HG03521 (cell line): ENCODE results near the gene GOLPH3.
A peak's percentile ranks its signal among the peaks of the same experiment; 100 is the strongest.
"Not testable (repeated sequence)": the region's sequence is repeated elsewhere in the genome, so short reads cannot be mapped to it uniquely, and the experiment has no call there.

Experiments used
- ATAC-seq: cut with Tn5 transposase; IDR thresholded peaks from one replicate; pipeline ENCODE4 v1.9.1; 2021; ENCODE audit warnings: mild to moderate bottlenecking, moderate library complexity; ENCODE audit not compliant: unreplicated experiment

The GOLPH3 gene

DNA sequence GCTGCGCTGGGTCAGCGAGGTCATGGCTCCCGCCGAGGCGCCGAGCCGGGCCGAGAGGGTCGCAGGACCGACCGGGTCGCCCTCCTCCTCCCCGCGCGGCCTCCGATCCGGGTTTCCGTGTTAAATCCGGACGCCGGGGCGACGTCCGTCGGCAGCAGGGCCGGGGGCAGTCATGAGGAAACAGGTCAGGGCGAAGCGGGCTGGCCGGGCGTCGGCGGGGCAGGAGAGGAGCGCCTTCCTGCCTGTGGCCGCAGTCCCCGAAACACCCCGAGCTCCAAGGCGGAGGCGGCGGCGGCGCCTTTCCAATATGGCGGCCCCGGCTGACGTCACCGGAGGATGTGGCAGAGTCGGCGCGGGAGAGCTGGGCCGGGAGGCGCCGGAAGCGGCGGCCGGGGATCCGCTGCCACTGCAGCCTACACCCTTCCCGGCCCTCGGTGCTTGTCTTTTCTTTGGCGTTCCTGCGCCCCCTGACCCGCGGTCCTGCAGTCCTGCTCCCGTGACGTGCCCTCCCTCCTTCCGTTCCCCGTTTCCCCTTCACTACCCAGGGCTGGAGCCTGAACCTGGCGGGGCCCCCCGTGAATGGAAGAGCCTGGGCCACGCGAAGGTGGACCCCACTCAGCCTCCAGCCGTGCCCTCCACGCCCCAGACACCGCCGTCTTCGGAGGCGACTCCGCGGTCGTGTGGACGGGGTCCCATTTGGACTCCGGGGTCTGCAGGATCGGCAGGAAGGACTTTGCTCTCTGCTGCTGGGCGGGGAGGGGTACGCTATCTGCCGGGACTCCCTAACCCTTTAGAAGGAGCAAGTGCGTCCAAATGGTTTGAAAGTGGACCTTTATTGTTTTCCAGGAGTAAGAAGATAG is at the start of gene GOLPH3:
Gene GOLPH3, minus strand, starts transcription at position 309 of the 860 bp plus-strand sequence. Its CDS starts 285 bp downstream, at position 24.
- peak; percentile 81 for ATAC-seq

DNA sequence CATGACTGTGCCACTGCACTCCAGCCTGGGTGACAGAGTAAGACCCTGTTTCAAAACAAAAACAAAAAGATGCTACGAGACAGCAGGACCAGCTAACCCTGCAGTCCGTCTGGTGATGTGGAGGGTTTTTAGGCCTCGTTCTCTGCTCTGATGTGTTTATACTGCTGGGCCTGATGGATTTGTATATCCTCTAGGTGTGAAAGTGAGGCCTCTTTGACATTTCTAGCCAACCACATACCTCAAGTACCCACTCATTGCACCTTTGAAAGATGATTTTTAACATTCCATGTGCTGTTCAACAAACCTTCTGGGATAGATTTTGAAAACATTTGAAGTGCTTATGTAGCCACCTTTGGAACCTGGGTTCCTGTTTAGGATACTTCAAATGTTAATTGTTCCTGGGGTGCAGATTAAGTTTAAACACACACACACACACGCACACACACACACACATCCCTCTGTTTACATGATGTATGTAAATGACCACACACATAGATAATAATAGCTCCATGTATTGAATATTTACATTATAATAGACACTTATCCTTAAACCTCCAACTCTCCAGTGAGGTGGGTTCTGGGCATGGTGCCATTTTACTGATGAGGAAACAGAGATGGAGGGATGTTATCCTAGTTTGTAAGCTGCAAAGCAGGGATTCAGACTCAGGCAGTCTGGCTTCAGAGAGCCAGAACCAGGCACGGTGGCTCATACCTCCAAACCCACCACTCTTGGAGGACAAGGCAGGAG is 48.8 kb upstream of the GOLPH3 start:
- ATAC-seq = no peak

GRCh38 chr5:32217886-32218396 is 43.8 kb upstream of the GOLPH3 start:
- no peak for ATAC-seq

- not testable (repeated sequence) for ATAC-seq
These were observed 40.2 kb upstream of the GOLPH3 start for GRCh38 chr5:32214344-32214743.

- ATAC-seq = no peak
These were observed 36.0 kb upstream of the GOLPH3 start for GRCh38 chr5:32210151-32210550.

DNA sequence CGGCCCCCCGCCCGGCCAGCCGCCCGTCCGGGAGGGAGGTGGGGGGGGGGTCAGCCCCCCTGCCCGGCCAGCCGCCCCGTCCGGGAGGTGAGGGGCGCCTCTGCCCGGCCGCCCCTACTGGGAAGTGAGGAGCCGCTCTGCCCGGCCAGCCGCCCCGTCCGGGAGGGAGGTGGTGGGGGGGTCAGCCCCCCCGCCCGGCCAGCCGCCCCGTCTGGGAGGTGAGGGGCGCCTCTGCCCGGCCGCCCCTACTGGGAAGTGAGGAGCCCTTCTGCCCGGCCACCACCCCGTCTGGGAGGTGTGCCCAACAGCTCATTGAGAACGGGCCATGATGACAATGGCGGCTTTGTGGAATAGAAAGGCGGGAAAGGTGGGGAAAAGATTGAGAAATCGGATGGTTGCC is 34.7 kb upstream of the GOLPH3 start:
- not testable (repeated sequence) for ATAC-seq

GRCh38 chr5:32207355-32207634 is 33.2 kb upstream of the GOLPH3 start:
- ATAC-seq = no peak

GRCh38 chr5:32206509-32207354 is 32.6 kb upstream of the GOLPH3 start:
- ATAC-seq = no peak

DNA sequence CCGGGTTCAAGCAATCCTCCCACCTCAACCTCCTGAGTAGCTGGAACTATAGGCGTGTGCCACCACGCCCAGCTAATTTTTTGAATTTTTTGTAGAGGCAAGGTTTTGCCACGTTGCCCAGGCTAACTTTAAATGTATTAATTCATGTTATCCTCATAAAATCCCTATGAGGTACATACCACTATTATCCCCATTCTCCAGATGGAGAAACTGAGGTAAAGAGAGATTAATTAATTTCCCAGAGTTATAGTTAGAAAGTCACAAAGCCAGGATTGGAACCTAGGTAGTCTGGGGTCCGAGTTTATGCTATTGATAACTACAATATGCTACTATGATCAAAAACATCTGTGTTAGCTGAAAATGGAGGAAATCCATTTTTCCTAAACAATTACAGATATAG is 31.9 kb upstream of the GOLPH3 start:
- no peak for ATAC-seq

- no peak for ATAC-seq
These were observed 28.3 kb upstream of the GOLPH3 start for GRCh38 chr5:32202394-32202793.

DNA sequence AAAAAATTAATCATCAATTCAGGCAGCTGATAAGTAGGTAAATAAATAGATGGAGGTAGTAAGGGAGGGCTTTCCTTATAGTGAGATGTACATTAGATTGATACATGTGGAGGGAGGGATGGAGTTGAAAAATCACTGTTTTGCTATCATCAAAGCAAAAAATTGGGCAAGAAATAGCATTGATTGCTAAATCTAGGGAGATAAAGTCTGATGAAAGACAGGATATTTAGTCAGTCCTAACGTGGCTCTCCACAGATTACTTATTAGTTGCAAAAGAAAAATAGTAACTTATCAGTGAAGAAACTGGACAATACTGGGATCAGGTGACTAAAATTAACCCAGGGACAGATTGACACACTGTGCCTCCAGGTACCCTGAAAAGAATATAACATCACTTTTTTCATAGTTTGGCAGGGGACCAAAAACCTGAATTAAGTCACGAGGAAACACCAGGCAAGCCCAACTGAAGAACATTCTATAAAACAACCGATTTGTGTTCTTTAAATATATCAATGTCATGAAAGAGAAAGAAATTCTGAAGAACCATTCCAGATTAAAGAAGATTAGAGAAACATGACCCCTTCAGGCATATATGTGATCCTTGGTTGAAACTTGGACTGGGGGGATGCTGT is 27.1 kb upstream of the GOLPH3 start:
- ATAC-seq = no peak

DNA sequence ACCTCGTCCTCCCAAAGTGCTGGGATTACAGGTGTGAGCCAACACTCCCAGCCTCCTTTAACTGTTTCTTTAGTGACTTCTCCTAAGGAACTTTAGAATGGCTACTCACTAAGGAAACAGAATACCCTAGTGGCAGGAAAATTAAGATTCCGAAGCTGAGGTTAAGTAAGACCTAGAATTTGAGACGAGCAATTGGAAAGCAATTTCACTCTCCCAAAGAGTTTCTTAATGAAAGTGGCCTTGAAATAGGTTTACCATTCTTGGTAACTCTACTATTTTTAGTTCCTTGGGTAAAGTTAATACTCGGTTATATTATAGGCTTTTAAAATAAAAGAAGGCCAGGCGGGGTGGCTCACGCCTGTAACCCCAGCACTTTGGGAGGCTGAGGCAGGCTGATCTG is 22.9 kb upstream of the GOLPH3 start:
- no peak for ATAC-seq

GRCh38 chr5:32195265-32195664 is 21.1 kb upstream of the GOLPH3 start:
- no peak for ATAC-seq

DNA sequence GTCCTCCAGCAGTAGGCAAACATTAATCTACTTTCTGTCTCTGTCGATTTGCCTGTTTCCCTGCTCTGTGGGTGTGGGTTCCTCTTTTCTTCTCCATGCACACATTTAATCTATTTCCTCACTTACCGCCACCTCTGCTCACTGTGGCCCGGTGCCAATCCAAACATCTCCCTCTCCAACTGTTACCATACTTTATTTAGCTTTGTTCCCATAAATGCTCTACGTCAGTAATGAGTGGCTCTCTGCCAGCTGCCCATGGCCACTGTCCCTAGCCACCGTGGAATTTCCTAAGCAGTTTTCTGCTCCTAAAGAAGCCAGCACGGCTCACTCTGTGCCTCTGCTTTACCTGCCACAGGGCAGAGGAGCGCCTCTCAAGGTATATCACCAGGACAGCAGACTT is 19.5 kb upstream of the GOLPH3 start:
- ATAC-seq = no peak

- no peak for ATAC-seq
These were observed 16.0 kb upstream of the GOLPH3 start for GRCh38 chr5:32190095-32190494.

DNA sequence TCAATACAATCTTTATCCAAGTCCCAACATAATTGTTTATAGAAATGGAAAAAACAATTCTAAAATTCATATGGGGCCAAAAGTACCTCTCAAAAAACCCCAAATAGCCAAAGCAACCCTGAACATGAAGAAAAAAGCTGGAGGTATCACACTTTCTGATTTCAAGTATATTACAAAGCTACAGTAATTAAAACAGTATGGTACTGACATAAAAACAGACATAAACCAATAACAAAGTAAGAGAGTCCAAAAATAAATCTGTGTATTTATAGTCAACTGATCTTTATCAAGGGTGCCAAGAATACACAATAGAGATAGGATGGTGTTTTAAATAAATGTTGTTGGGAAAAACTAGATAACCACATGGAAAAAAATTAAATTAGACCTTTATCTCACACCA is 13.6 kb upstream of the GOLPH3 start:
- no peak for ATAC-seq

DNA sequence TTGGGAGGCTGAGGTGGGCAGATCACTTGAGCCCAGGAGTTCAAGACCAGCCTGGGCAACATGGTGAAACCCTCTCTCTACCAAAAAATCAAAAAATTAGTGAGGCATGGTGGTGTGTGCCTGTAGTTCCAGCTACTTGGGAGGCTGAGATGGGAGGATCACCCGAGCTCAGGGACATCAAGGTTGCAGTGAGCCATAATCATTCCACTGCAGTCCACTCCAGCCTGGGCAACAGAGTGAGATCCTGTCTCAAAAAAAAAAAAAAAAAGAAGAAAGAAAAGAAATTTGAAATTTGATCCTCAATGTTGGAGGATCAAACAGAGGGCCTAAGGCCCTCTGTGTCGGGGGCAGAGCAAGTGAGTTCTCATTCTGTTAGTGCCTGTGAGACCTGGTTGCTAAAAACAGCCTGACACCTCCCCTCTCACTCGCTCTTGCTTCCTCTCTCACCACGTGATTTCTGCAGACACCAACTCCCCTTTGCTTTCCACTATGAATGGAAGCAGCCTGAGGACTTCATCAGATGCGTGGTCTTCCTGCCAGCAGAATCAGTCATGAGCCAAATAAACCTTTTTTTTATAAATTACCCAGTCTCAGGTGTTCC is 8.4 kb upstream of the GOLPH3 start:
- no peak for ATAC-seq

DNA sequence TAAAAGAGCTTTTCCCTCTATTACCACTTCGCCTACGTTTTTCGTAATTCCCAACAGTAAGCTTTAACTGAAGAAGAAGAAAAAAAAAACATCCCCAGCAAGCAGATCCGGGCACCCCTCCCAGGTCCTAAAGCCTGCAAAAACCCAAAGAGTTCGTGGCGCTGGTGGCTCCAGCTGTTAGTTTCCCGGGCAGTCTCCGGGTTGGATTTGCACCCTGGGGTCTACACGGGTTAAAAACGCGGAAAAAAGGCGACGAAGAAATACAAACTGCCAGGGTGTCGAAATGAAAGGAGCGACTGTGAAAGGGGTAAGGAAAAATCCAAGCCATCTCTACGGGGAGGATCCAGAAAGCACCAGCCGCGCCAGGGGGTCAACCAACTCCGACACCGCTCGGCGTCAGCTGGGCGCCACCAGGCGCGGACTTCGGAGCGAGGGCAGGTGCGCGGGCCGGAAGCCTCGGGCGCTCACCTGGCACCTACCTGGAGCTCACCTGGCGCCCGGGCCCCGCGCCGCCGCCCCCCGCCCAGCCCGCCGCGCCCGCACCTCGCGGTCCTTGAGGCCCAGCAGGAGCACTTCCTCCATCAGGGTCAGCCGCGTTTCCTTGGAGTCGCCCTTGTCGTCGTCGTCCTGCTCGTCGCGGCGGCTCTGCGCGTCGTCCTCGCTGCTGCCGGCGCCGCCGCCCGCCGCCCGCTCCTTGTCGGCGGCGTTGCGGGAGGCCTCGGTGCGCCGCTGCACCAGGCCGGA is 680 bp downstream of the GOLPH3 start:
- ATAC-seq = peak; percentile 27

GRCh38 chr5:32172923-32173266 is 1.2 kb downstream of the GOLPH3 start:
- ATAC-seq = no peak
